Subcutaneous adipose tissue (tissue), 4 donors: ENCODE data around the gene CARS1. TPM values are rescaled to one million over a fixed set of nuclear protein-coding genes. Genes with fewer than 3 reads are reported as not detected.

Source experiments
- CTCF ChIP-seq: fragments of 450-650 bp; IDR thresholded peaks from one replicate; pipeline ENCODE4 v1.5.1; 2016; ENCODE audit warnings: low read depth, mild to moderate bottlenecking, control low read depth, antibody characterized with exemption, moderate library complexity
- total RNA-seq, 4 donors: library from RNA; depleted of rRNA; stranded (reverse); fragments of >200 nt; gene quantifications; one replicate each; pipeline ENCODE4 v1.1.0, GENCODE V29; 2016

CARS1 gene
- total RNA-seq, result 10 to 100 TPM; 30.4 to 59.5 (median 36.1) TPM

GRCh38 chr11:3057069-3057963 lies at the start of gene CARS1:
Gene CARS1 (minus strand): TSS chr11:3057423. CDS start chr11:3057367, 56 bp downstream.
- no peak for TF ChIP-seq CTCF

DNA sequence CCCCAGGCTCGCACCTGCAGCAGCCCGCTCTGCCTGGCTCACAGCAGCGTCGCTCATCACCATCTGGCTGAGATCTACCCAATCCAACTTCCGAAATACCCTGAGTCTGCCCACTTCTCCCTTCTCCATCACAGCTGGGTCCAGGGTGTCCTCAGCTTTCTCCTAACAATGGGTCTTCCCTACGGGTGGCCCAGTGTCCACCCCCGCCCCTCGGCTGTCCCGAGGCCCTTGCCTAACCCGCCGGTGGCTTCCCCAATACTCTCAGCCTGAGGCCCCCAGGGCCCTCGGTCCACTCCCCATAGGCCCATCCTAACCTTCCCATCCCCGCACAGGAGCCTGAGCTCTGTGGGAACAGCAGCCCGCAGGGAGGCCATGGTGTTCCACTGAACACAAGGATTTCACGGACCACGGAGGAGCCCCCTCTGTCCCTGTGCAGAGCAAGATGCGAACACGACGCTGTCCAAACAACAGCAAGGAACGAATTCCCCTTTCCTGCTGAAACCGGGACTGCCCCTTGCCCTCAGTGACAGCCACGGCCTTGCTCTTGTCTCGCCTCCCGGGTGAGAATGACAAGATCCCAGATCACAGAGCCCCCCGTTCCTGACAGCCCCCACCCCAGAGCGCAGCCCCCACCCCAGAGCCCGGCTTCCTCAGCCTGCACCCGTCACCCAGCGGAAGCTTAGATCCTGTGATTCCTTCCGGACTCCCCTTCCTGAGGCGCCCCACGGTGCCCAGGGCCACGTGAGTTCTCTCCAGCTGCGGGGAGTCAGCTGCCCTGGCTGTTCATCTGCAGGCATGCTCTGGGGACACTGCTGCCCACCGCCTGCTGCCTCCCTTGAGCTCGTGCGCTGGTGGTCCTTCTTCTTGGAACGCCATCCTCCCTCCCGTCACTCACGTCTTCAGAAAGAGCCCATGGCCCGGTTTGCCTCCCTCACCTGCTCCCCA lies 48.8 kb upstream of the CARS1 start:
- no peak for TF ChIP-seq CTCF

DNA sequence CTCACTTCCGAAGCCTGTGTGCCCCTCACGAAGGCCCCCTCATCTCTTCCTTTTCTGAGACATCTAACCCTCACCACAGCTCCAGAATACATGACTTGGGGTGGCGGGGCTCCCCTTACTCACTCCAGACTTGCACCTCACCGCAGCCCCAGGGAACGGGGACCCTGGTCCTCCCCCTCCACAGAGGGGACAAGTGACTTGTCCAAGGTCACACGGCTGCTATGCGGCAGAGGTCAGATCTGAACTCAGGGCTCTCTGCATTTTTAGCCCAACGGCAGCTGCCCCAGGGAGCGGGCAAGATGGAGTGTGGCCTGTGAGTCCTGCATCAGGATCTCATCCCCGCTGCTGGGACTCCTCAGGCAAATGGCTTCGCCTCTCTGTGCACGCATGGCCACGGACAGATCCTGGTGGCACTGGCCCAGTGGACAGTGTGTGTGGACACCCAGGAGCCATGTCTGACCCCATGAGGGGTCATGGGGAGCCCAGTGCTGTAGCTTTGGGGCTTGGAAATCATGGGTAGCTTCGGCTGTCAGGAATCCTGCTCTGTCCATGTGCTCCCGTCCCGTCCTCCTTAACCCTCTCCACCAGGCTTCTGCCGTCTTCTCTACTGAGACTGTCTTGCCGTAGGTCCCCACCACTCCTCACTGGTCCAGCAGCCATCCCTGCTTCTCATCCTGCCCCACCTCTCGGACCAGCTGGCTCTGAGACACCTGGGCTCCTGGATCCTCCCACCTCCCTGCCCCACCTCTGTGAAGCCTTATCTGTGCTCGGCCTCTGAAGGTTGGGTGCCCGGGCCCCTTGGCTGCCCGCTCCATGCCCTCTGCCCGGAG lies 48.0 kb upstream of the CARS1 start:
- no peak for TF ChIP-seq CTCF

GRCh38 chr11:3104051-3104714 lies 47.0 kb upstream of the CARS1 start:
- no peak for TF ChIP-seq CTCF

GRCh38 chr11:3103076-3103475 lies 45.9 kb upstream of the CARS1 start:
- TF ChIP-seq CTCF, result no peak

DNA sequence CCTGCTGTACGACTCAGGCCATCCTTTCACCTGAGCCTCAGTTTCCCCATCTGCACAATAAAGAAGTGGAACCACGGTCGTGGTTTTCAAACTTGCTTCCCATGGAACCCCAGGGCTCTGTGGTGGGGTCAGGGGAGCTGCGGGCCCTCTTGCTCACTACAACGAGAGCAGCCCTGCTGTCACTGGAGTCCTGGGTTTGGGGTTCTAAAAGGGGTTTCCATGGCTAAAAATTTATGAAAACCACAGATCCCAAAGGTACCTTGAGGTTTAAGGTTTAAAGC lies 45.4 kb upstream of the CARS1 start:
- TF ChIP-seq CTCF, result no peak
